ENCODE measurements around the gene HEPACAM. TPM values are rescaled to one million over a fixed set of nuclear protein-coding genes. Genes with fewer than 3 reads are reported as not detected.

HEPACAM gene
- polyA plus RNA-seq, 2 of the 4 experiments (the other 2 are of a cell fraction): not detected

DNA sequence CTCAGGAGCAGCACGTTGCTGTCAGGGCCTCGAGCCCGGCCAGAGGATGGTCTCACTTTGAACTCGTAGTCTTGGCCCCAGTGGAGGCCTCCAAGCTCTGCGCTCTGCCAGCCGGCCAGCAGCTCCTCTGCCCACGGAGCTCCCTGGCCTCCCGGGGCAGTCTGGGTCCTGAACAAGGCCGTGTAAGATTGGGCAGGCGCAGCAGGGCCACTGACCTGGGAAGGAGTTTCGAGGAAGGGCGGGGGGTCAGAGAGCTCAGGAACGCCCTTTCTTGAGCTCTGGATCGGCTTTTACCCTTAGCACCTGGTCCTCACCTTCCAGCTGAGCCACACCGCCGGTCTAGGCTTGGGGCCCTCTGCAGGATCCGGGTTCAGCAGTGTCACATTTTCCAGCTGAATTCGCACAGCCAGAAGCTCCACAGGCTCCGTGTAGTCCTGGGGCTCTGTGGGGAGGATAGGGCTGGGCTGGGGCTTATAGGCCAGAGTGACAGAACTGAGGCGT lies 40.3 kb downstream of the HEPACAM start (continued):
- no peak for TF ChIP-seq GATA3 (IDR thresholded peaks at IDR 0.05; ENCODE audit: borderline replicate concordance)

DNA sequence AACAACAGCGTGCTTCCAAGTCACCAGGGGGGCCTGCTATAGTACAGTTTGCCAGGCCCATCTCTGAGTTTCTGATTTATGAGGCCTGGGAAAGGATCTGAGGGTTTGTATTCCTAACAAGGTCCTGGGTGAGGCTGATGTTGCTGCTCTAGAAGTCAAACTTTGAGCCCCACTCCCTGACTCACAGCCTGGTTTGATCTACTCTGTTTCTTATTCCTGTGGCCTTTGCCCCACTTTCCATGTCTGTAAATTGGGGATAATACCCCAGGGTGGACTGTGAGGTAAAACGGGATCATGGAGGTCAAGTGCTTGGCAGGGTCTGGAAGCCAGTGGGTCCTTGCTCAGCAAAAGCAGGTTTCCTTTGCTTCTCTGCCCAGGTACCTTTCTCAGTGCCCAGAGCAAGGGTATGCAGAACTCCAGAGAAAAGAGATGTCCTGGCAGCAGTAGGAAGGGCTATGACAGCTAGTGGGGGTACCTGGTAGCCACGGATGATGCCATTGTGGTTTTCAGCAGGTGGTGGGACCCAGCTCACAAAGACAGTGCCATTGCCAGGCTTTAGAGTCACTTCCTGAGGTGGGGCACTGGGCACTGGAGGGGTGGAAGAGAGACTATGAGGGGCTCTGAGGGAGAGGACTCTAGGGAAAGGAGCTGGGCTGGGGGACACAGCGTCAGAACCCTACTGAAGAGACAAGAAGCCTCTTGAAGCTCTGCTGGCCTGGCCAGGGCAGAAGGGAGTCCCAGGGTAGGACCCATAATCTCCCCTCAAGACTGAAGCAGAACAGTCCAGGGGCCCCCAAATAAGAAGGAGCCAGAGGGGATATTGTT lies 41.0 kb downstream of the HEPACAM start:
- 49% methylated on average over 4 of the region's 4 CpGs for WGBS (ENCODE audit: missing lambda C conversion rate)
- ChIA-PET CTCF (interaction anchor here (1.2 to 1.8 kb wide), 3 partner anchors 19 to 29 kb away, joined by 3 to 6 read pairs (median 4); no protein-coding TSS in a partner anchor), POLR2A (interaction anchor here (0.6 kb wide), 1 partner anchor 19 kb away, joined by 4 read pairs; no protein-coding TSS in a partner anchor)
- Histone ChIP-seq H3K27ac (no peak overlapping the region), H3K9me3 (no peaks in the 10 kb centered on the region), H3K4me1 (peaks cover 14% of the 10 kb centered on the region; the same call in 2 of the 3 replicates), H3K4me3 (no peak overlapping the region), H3K4me2 (no peak overlapping the region)
- DNase-seq (ENCODE audit: low read depth in 1 of 2, low spot score in 1 of 2) (no peak), ATAC-seq (no peak), FAIRE-seq (no peak)
- no peak for TF ChIP-seq HOXB13 (CRISPR knock-in tag; IDR thresholded peaks at IDR 0.05; ENCODE audit: low read depth)
- TF ChIP-seq, protein P1, sequence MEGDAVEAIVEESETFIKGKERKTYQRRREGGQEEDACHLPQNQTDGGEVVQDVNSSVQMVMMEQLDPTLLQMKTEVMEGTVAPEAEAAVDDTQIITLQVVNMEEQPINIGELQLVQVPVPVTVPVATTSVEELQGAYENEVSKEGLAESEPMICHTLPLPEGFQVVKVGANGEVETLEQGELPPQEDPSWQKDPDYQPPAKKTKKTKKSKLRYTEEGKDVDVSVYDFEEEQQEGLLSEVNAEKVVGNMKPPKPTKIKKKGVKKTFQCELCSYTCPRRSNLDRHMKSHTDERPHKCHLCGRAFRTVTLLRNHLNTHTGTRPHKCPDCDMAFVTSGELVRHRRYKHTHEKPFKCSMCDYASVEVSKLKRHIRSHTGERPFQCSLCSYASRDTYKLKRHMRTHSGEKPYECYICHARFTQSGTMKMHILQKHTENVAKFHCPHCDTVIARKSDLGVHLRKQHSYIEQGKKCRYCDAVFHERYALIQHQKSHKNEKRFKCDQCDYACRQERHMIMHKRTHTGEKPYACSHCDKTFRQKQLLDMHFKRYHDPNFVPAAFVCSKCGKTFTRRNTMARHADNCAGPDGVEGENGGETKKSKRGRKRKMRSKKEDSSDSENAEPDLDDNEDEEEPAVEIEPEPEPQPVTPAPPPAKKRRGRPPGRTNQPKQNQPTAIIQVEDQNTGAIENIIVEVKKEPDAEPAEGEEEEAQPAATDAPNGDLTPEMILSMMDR (IDR thresholded peaks at IDR 0.05): no peak

DNA sequence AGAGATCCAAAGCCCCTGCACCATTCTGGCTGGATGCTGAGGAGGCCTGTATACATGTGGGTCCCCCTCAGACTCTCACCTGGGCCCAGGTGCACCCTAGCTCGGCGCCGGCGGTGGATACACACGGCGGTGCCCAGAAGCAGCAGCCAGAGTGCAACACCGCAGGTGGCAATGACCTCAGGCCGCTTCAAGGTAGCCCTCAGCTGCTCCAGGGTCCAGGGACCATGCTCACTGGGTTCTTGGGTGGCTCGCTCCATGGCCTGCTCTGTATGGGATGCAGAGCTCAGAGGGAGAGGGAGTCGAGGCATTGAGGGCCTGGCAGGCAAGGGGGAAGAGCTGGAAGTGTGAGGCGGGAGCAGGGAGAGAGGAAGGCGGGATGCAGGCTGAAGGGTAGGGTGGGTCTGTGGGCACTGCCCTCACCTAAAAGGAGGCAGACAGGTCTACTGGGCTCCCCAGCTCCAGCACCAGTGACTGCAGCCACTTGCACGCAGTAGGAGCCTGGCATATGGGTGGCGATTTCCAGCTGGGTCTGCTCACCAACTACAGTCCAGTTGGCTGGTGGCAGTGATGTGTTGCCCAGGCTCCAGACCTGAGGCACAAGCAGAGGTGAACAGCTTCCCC lies 42.0 kb downstream of the HEPACAM start:
- no peak overlapping the region for H3K27ac ChIP-seq
- TF ChIP-seq MAZ (IDR thresholded peaks at IDR 0.05; ENCODE audit: borderline replicate concordance, low read depth, low read length) (no peak), FOXS1 (CRISPR knock-in tag; IDR thresholded peaks at IDR 0.05) (no peak), HDAC2 (IDR thresholded peaks at IDR 0.05) (no peak), CEBPB (IDR thresholded peaks at IDR 0.05) (no peak), RFX5 (IDR thresholded peaks at IDR 0.05) (no peak)
- TF ChIP-seq, protein P2, sequence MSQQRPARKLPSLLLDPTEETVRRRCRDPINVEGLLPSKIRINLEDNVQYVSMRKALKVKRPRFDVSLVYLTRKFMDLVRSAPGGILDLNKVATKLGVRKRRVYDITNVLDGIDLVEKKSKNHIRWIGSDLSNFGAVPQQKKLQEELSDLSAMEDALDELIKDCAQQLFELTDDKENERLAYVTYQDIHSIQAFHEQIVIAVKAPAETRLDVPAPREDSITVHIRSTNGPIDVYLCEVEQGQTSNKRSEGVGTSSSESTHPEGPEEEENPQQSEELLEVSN (IDR thresholded peaks at IDR 0.05; ENCODE audit: borderline replicate concordance, low read depth): no peak
- TF ChIP-seq, protein P3, sequence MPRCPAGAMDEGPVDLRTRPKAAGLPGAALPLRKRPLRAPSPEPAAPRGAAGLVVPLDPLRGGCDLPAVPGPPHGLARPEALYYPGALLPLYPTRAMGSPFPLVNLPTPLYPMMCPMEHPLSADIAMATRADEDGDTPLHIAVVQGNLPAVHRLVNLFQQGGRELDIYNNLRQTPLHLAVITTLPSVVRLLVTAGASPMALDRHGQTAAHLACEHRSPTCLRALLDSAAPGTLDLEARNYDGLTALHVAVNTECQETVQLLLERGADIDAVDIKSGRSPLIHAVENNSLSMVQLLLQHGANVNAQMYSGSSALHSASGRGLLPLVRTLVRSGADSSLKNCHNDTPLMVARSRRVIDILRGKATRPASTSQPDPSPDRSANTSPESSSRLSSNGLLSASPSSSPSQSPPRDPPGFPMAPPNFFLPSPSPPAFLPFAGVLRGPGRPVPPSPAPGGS (IDR thresholded peaks at IDR 0.05): no peak
- no peak overlapping the region for H3K4me3 ChIP-seq
- 61% methylated on average over 7 of the region's 14 CpGs for WGBS (ENCODE audit: missing lambda C conversion rate)
- no peak for FAIRE-seq
- peaks cover 11% of the 10 kb centered on the region; the same call in 2 of the 3 replicates for H3K4me1 ChIP-seq
- DNase-seq (ENCODE audit: low read depth in 1 of 2, low spot score in 1 of 2): no peak
- ChIA-PET CTCF (interaction anchor here (1.3 to 1.8 kb wide), 2 partner anchors 18 to 27 kb away, joined by 3 to 6 read pairs; no protein-coding TSS in a partner anchor), POLR2A (interaction anchor here (3.4 kb wide), 1 partner anchor 18 kb away, joined by 10 read pairs; no protein-coding TSS in a partner anchor)
- no peaks in the 10 kb centered on the region for H3K9me3 ChIP-seq
- no peak for ATAC-seq
- H3K4me2 ChIP-seq: no peak overlapping the region

DNA sequence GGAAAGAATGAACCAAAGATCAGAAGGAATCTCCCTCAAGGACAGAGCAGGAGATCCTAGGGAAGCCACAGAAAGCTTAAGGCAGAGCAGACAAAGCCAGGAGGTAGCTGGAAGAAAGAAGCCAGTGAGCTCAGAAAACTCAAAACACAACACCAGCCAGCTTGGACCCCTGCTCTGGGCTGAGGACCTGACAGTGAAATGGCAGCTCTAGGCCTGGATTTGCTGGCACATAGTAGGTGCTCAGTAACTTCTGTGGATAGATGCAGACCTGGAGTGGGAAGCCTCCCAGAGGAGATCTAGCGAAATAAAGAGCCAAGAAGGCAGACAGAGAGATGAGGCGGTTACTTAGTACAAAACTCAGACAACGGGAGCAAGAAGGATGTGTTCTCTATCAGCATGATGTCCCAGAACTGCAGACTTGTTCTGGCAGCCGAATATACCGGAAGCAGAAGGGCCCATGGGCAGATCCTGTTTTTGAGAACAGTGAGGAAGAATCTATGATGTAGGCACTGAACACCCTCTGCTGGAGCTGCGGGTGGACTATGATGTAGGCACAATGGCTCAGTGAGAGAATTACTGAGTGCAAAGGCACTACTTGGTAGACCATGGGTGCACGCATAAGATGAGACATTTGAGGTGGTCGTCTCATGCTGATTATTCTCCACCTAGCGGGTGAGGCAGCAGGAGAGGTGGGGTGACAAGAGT lies 42.9 kb downstream of the HEPACAM start:
- TF ChIP-seq NPAS2 (CRISPR knock-in tag; IDR thresholded peaks at IDR 0.05; ENCODE audit: borderline replicate concordance) (no peak), POLR2AphosphoS2 (conservative IDR thresholded peaks at IDR 0.05; ENCODE audit: low read length) (no peak), HOXB5 (CRISPR knock-in tag; IDR thresholded peaks at IDR 0.05) (no peak)
- TF ChIP-seq, protein P2 (IDR thresholded peaks at IDR 0.05; ENCODE audit: borderline replicate concordance, low read depth): no peak
- TF ChIP-seq, protein P4, sequence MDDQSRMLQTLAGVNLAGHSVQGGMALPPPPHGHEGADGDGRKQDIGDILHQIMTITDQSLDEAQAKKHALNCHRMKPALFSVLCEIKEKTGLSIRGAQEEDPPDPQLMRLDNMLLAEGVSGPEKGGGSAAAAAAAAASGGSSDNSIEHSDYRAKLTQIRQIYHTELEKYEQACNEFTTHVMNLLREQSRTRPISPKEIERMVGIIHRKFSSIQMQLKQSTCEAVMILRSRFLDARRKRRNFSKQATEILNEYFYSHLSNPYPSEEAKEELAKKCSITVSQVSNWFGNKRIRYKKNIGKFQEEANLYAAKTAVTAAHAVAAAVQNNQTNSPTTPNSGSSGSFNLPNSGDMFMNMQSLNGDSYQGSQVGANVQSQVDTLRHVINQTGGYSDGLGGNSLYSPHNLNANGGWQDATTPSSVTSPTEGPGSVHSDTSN (IDR thresholded peaks at IDR 0.05): no peak
- TF ChIP-seq, protein P3 (IDR thresholded peaks at IDR 0.05): no peak
- no peaks in the 10 kb centered on the region for H3K9me3 ChIP-seq
- FAIRE-seq (no peak), ATAC-seq (no peak), DNase-seq (ENCODE audit: low read depth in 1 of 2, low spot score in 1 of 2) (no peak)
- peaks cover under 1% of the 10 kb centered on the region; the same call in 1 of the 3 replicates for H3K4me1 ChIP-seq
- H3K27ac ChIP-seq: no peak overlapping the region
- no peak overlapping the region for H3K4me2 ChIP-seq
- H3K4me3 ChIP-seq: no peak overlapping the region
- CTCF ChIA-PET: interaction anchor here (0.9 to 1.8 kb wide), 3 partner anchors 17 to 46 kb away, joined by 3 to 6 read pairs (median 4); partner anchors contain the start of gene HEPACAM
- POLR2A ChIA-PET: interaction anchor here (3.4 kb wide), 1 partner anchor 17 kb away, joined by 10 read pairs; no protein-coding TSS in a partner anchor
- WGBS (ENCODE audit: missing lambda C conversion rate): 57% methylated on average over 9 of the region's 9 CpGs

Data from A549 (cell line).